ENCODE measurements around the gene CHAF1B.

Gene CHAF1B

GRCh38 chr21:36461918-36462486 is 76.8 kb downstream of the CHAF1B start:
- Histone ChIP-seq H3K4me3 (ENCODE audit: low read depth, low read length) (no peak overlapping the region), H3K27ac (ENCODE audit: low read depth, low read length) (no peak overlapping the region), H2AFZ (ENCODE audit: low read length, unreplicated experiment) (no peak overlapping the region), H3K79me2 (ENCODE audit: control insufficient read depth, insufficient read depth, low read length, unreplicated experiment) (no peaks in the 10 kb centered on the region), H3K4me1 (ENCODE audit: control insufficient read depth, insufficient read depth, low read length, unreplicated experiment) (peaks cover 3% of the 10 kb centered on the region), H3K36me3 (ENCODE audit: insufficient read depth, low read length) (no peaks in the 10 kb centered on the region), H3K27me3 (ENCODE audit: insufficient read depth, low read length) (no peaks in the 10 kb centered on the region)

- Histone ChIP-seq H3K27ac (ENCODE audit: low read depth, low read length) (no peak overlapping the region), H2AFZ (ENCODE audit: low read length, unreplicated experiment) (no peak overlapping the region), H3K27me3 (ENCODE audit: insufficient read depth, low read length) (no peaks in the 10 kb centered on the region), H3K4me1 (ENCODE audit: control insufficient read depth, insufficient read depth, low read length, unreplicated experiment) (no peaks in the 10 kb centered on the region), H3K36me3 (ENCODE audit: insufficient read depth, low read length) (no peaks in the 10 kb centered on the region), H3K79me2 (ENCODE audit: control insufficient read depth, insufficient read depth, low read length, unreplicated experiment) (no peaks in the 10 kb centered on the region), H3K4me3 (ENCODE audit: low read depth, low read length) (no peak overlapping the region)
Observed at GRCh38 chr21:36463204-36463603, 78.0 kb downstream of the CHAF1B start.

GRCh38 chr21:36463991-36464390 is 78.8 kb downstream of the CHAF1B start:
- Histone ChIP-seq H2AFZ (ENCODE audit: low read length, unreplicated experiment) (no peak overlapping the region), H3K79me2 (ENCODE audit: control insufficient read depth, insufficient read depth, low read length, unreplicated experiment) (no peaks in the 10 kb centered on the region), H3K4me1 (ENCODE audit: control insufficient read depth, insufficient read depth, low read length, unreplicated experiment) (no peaks in the 10 kb centered on the region), H3K27ac (ENCODE audit: low read depth, low read length) (no peak overlapping the region), H3K27me3 (ENCODE audit: insufficient read depth, low read length) (no peaks in the 10 kb centered on the region), H3K4me3 (ENCODE audit: low read depth, low read length) (no peak overlapping the region), H3K36me3 (ENCODE audit: insufficient read depth, low read length) (no peaks in the 10 kb centered on the region)

GRCh38 chr21:36464590-36464989 is 79.4 kb downstream of the CHAF1B start:
- Histone ChIP-seq H3K4me3 (ENCODE audit: low read depth, low read length) (no peak overlapping the region), H3K79me2 (ENCODE audit: control insufficient read depth, insufficient read depth, low read length, unreplicated experiment) (no peaks in the 10 kb centered on the region), H2AFZ (ENCODE audit: low read length, unreplicated experiment) (no peak overlapping the region), H3K36me3 (ENCODE audit: insufficient read depth, low read length) (no peaks in the 10 kb centered on the region), H3K4me1 (ENCODE audit: control insufficient read depth, insufficient read depth, low read length, unreplicated experiment) (no peaks in the 10 kb centered on the region), H3K27ac (ENCODE audit: low read depth, low read length) (no peak overlapping the region), H3K27me3 (ENCODE audit: insufficient read depth, low read length) (no peaks in the 10 kb centered on the region)

GRCh38 chr21:36465478-36465877 is 80.3 kb downstream of the CHAF1B start:
- no peak overlapping the region for H3K4me3 ChIP-seq (ENCODE audit: low read depth, low read length)
- H3K36me3 ChIP-seq (ENCODE audit: insufficient read depth, low read length), result no peaks in the 10 kb centered on the region
- no peaks in the 10 kb centered on the region for H3K79me2 ChIP-seq (ENCODE audit: control insufficient read depth, insufficient read depth, low read length, unreplicated experiment)
- no peak overlapping the region for H2AFZ ChIP-seq (ENCODE audit: low read length, unreplicated experiment)
- H3K27me3 ChIP-seq (ENCODE audit: insufficient read depth, low read length), result no peaks in the 10 kb centered on the region
- no peak overlapping the region for H3K27ac ChIP-seq (ENCODE audit: low read depth, low read length)
- H3K4me1 ChIP-seq (ENCODE audit: control insufficient read depth, insufficient read depth, low read length, unreplicated experiment), result no peaks in the 10 kb centered on the region

GRCh38 chr21:36466061-36466511 is 80.9 kb downstream of the CHAF1B start:
- H3K36me3 ChIP-seq (ENCODE audit: insufficient read depth, low read length), result no peaks in the 10 kb centered on the region
- no peaks in the 10 kb centered on the region for H3K27me3 ChIP-seq (ENCODE audit: insufficient read depth, low read length)
- no peak overlapping the region for H3K4me3 ChIP-seq (ENCODE audit: low read depth, low read length)
- no peaks in the 10 kb centered on the region for H3K79me2 ChIP-seq (ENCODE audit: control insufficient read depth, insufficient read depth, low read length, unreplicated experiment)
- H2AFZ ChIP-seq (ENCODE audit: low read length, unreplicated experiment), result no peak overlapping the region
- peaks cover 2% of the 10 kb centered on the region for H3K4me1 ChIP-seq (ENCODE audit: control insufficient read depth, insufficient read depth, low read length, unreplicated experiment)
- H3K27ac ChIP-seq (ENCODE audit: low read depth, low read length), result no peak overlapping the region

Data from ACC112 (cell line).